Head of caudate nucleus (tissue), 42 donors: ENCODE measurements around the gene CLDN16.

ENCODE experiments used
- DNase-seq, 42 donors: peaks; one replicate each; pipeline versions ENCODE4 v3.0.0 to v3.0.0-alpha.2; 2020 to 2021; ENCODE audit warnings: mixed read lengths in 7 of 42
- intact Hi-C: fragments of 100-400 bp; cut with DNase I; formaldehyde crosslinking; loops from one replicate; pipeline ENCODE4 v1.15.0; 2022

The CLDN16 gene

GRCh38 chr3:190429681-190430080 lies 41.7 kb downstream of the CLDN16 start:
- intact Hi-C loops, result loop anchor here (10.0 kb wide), 1 partner anchor 465 kb away; no protein-coding TSS in a partner anchor
- DNase-seq, result no peak

- intact Hi-C loops, result no loop called here
- no peak for DNase-seq
Measured at GRCh38 chr3:190430906-190431305, 42.9 kb downstream of the CLDN16 start.

- intact Hi-C loops, result no loop called here
- no peak for DNase-seq
Measured at GRCh38 chr3:190432216-190432615, 44.3 kb downstream of the CLDN16 start.

GRCh38 chr3:190433626-190434025 lies 45.7 kb downstream of the CLDN16 start:
- intact Hi-C loops, result no loop called here
- DNase-seq, result no peak

- DNase-seq, result no peak
- intact Hi-C loops, result no loop called here
Measured at GRCh38 chr3:190435618-190436017, 47.7 kb downstream of the CLDN16 start.

- DNase-seq, result no peak
- intact Hi-C loops, result no loop called here
Measured at GRCh38 chr3:190436331-190436730, 48.4 kb downstream of the CLDN16 start.

GRCh38 chr3:190442240-190442639 lies 54.3 kb downstream of the CLDN16 start:
- no peak for DNase-seq
- intact Hi-C loops, result no loop called here

- no peak for DNase-seq
- intact Hi-C loops, result no loop called here
Measured at GRCh38 chr3:190443257-190443656, 55.3 kb downstream of the CLDN16 start.

- intact Hi-C loops, result no loop called here
- DNase-seq, result no peak
Measured at GRCh38 chr3:190444006-190444405, 56.0 kb downstream of the CLDN16 start.

- intact Hi-C loops, result no loop called here
- no peak for DNase-seq
Measured at GRCh38 chr3:190444576-190445145, 56.7 kb downstream of the CLDN16 start.

GRCh38 chr3:190446573-190447279 lies 58.8 kb downstream of the CLDN16 start:
- DNase-seq, result no peak
- intact Hi-C loops, result no loop called here

- intact Hi-C loops, result no loop called here
- no peak for DNase-seq
Measured at GRCh38 chr3:190448256-190448655, 60.3 kb downstream of the CLDN16 start.

GRCh38 chr3:190449801-190450200 lies 61.8 kb downstream of the CLDN16 start, which contains the start of gene TMEM207:
TSS of gene TMEM207 (minus strand) at chr3:190449901. CDS start at chr3:190449809, 92 bp downstream.
- intact Hi-C loops, result no loop called here

GRCh38 chr3:190455828-190456227 lies 67.9 kb downstream of the CLDN16 start:
- intact Hi-C loops, result no loop called here
- DNase-seq, result no peak

More at GRCh38 chr3:190449801-190450200, 61.8 kb downstream of the CLDN16 start, which contains the start of gene TMEM207:
- DNase-seq, result no peak

- no peak for DNase-seq
- intact Hi-C loops, result no loop called here
Measured at GRCh38 chr3:190456770-190457169, 68.8 kb downstream of the CLDN16 start.

GRCh38 chr3:190458040-190458439 lies 70.1 kb downstream of the CLDN16 start:
- DNase-seq, result no peak
- intact Hi-C loops, result no loop called here
